GM06990 (cell line): Measurements from ENCODE around the gene ZNFX1.

ENCODE experiments used
- DNase-seq: peaks from one replicate; pipeline ENCODE4 v3.0.0-alpha.2; 2011; ENCODE audit not compliant: insufficient read length; ENCODE audit errors: extremely low read depth
- H3K27me3 ChIP-seq: replicated peaks from 2 replicates; pipeline ENCODE4 v1.6.0; 2011; ENCODE audit warnings: low read length; ENCODE audit not compliant: control insufficient read depth, insufficient read depth
- H3K36me3 ChIP-seq: 2 replicates; pipeline ENCODE4 v1.5.1; 2011; ENCODE audit warnings: low read length; ENCODE audit not compliant: control insufficient read depth, insufficient read depth
- H3K4me3 ChIP-seq: replicated peaks from 2 replicates; pipeline ENCODE4 v1.5.1; 2011; ENCODE audit warnings: low read depth, mild to moderate bottlenecking, control low read depth, low read length
- TF ChIP-seq, protein P1 (sequence below): IDR thresholded peaks from 2 replicates; pipeline ENCODE4 v1.5.1; 2011; ENCODE audit warnings: low read length, control low read depth, mild to moderate bottlenecking, inconsistent platforms; ENCODE audit not compliant: insufficient read depth, poor library complexity, severe bottlenecking

ZNFX1 gene

DNA sequence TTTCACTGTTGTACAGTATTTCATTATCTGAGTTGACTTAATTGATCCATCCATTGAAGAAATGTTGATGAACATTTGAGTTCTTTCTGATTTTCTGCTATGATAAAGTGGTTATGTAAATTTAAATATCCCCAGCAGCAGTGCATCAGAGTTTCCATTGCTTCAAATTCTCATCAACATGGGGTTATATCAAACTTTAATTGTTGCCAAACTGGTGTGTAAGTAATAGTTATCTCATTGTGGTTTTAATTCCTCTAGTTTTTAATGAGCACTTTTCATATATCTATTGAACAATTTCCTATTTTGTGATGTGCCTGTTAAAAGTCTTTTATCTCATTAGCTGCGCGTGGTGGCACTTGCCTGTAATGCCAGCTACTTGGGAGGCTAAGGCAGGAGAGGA, 18.1 kb downstream of the ZNFX1 start:
- Histone ChIP-seq H3K4me3 (no peak overlapping the region), H3K36me3 (peaks cover 34% of the 10 kb centered on the region), H3K27me3 (no peaks in the 10 kb centered on the region)
- TF ChIP-seq, protein P1, sequence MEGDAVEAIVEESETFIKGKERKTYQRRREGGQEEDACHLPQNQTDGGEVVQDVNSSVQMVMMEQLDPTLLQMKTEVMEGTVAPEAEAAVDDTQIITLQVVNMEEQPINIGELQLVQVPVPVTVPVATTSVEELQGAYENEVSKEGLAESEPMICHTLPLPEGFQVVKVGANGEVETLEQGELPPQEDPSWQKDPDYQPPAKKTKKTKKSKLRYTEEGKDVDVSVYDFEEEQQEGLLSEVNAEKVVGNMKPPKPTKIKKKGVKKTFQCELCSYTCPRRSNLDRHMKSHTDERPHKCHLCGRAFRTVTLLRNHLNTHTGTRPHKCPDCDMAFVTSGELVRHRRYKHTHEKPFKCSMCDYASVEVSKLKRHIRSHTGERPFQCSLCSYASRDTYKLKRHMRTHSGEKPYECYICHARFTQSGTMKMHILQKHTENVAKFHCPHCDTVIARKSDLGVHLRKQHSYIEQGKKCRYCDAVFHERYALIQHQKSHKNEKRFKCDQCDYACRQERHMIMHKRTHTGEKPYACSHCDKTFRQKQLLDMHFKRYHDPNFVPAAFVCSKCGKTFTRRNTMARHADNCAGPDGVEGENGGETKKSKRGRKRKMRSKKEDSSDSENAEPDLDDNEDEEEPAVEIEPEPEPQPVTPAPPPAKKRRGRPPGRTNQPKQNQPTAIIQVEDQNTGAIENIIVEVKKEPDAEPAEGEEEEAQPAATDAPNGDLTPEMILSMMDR: no peak
- DNase-seq: no peak

- H3K4me3 ChIP-seq: no peak overlapping the region
- TF ChIP-seq, protein P1: no peak
- H3K27me3 ChIP-seq: no peaks in the 10 kb centered on the region
- DNase-seq: no peak
- peaks cover 34% of the 10 kb centered on the region for H3K36me3 ChIP-seq
Observed at GRCh38 chr20:49259284-49259683, 18.6 kb downstream of the ZNFX1 start.

DNA sequence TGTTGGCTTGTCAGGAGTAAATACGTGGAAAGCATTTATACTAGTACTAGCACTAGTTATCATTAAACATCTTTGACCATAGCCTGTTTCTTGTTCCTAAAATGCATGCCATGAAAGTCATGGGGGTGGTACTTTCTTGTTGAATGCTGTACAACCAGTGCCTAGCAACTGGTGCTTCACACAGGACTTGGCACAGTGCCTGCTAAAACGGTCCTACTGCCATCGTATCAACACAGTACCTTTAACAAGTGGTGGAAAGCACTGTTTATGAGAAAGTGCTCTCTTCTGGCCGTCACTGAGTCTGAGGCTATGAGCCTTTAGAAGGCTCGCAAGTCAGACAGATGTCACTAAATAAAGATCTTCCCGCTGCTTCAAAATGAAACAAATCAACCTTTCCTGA, 21.6 kb downstream of the ZNFX1 start:
- Histone ChIP-seq H3K27me3 (no peaks in the 10 kb centered on the region), H3K4me3 (no peak overlapping the region), H3K36me3 (peaks cover 37% of the 10 kb centered on the region)
- no peak for DNase-seq
- TF ChIP-seq, protein P1: no peak

- Histone ChIP-seq H3K27me3 (no peaks in the 10 kb centered on the region), H3K36me3 (peaks cover 48% of the 10 kb centered on the region), H3K4me3 (no peak overlapping the region)
- DNase-seq: no peak
- TF ChIP-seq, protein P1: no peak
Observed at GRCh38 chr20:49252556-49253350, 25.1 kb downstream of the ZNFX1 start.

GRCh38 chr20:49248879-49249665, 28.8 kb downstream of the ZNFX1 start:
- peaks cover 44% of the 10 kb centered on the region for H3K36me3 ChIP-seq
- H3K27me3 ChIP-seq: no peaks in the 10 kb centered on the region
- TF ChIP-seq, protein P1: no peak
- DNase-seq: no peak
- no peak overlapping the region for H3K4me3 ChIP-seq
